ENCODE measurements around the gene UEVLD. TPM values are rescaled to one million over a fixed set of nuclear protein-coding genes. Genes with fewer than 3 reads are reported as not detected.
A peak's percentile ranks its signal among the peaks of the same experiment; 100 is the strongest.

Gene UEVLD
- total and polyA plus RNA-seq, 8 donors = 4.9 to 40.6 (median 14.6) TPM

GRCh38 chr11:18495703-18496102, 92.8 kb downstream of the UEVLD start:
- DNase-seq = no peak
- intact Hi-C loops (cut with DNase I; ENCODE audit: low total_unique reads) = no loop called here
- Histone ChIP-seq H3K4me1 (peaks cover 0 to 27% (median 9%) of the 10 kb centered on the region in 4 donors), H3K36me3 (peaks cover 11 to 82% (median 74%) of the 10 kb centered on the region in 4 donors), H3K27ac (no peak overlapping the region), H3K4me3 (no peak overlapping the region), H3K9me3 (no peaks in the 10 kb centered on the region), H3K27me3 (no peaks in the 10 kb centered on the region)
- WGBS, 5 donors = 85 to 91% (median 87%) methylated on average over 4 of the region's 4 CpGs
- no peak for TF ChIP-seq POLR2A (IDR thresholded peaks at IDR 0.05)
- TF ChIP-seq CTCF (IDR thresholded peaks at IDR 0.05) = no peak
- TF ChIP-seq EP300 (IDR thresholded peaks at IDR 0.05) = no peak
- no peak for TF ChIP-seq POLR2AphosphoS5 (IDR thresholded peaks at IDR 0.05)

GRCh38 chr11:18495271-18495670, 93.3 kb downstream of the UEVLD start:
- Histone ChIP-seq H3K4me1 (peaks cover 0 to 30% (median 9%) of the 10 kb centered on the region in 4 donors), H3K36me3 (peaks cover 8 to 82% (median 74%) of the 10 kb centered on the region in 4 donors), H3K9me3 (no peaks in the 10 kb centered on the region), H3K27ac (no peak overlapping the region), H3K27me3 (no peaks in the 10 kb centered on the region), H3K4me3 (no peak overlapping the region)
- intact Hi-C loops (cut with DNase I; ENCODE audit: low total_unique reads) = no loop called here
- TF ChIP-seq POLR2A (IDR thresholded peaks at IDR 0.05) (no peak), EP300 (IDR thresholded peaks at IDR 0.05) (no peak), POLR2AphosphoS5 (IDR thresholded peaks at IDR 0.05) (no peak), CTCF (IDR thresholded peaks at IDR 0.05) (no peak)
- no peak for DNase-seq

- TF ChIP-seq CTCF (IDR thresholded peaks at IDR 0.05) = no peak
- peak in 1 of 3 donors; percentile 25 for TF ChIP-seq POLR2AphosphoS5 (IDR thresholded peaks at IDR 0.05)
- Histone ChIP-seq H3K4me3 (no peak overlapping the region), H3K27ac (peak overlapping the region in 2 of 5 donors; percentile 0 to 41), H3K9me3 (no peaks in the 10 kb centered on the region), H3K4me1 (peaks cover 0 to 30% (median 9%) of the 10 kb centered on the region in 4 donors), H3K27me3 (no peaks in the 10 kb centered on the region), H3K36me3 (peaks cover 4 to 83% (median 76%) of the 10 kb centered on the region in 4 donors)
- 27 to 52% (median 35%) methylated on average over 4 of the region's 4 CpGs for WGBS, 5 donors
- intact Hi-C loops (cut with DNase I; ENCODE audit: low total_unique reads) = no loop called here
- DNase-seq = peak in 1 of 2 donors; percentile 32
Observed at GRCh38 chr11:18493310-18493709, 95.2 kb downstream of the UEVLD start.

DNA sequence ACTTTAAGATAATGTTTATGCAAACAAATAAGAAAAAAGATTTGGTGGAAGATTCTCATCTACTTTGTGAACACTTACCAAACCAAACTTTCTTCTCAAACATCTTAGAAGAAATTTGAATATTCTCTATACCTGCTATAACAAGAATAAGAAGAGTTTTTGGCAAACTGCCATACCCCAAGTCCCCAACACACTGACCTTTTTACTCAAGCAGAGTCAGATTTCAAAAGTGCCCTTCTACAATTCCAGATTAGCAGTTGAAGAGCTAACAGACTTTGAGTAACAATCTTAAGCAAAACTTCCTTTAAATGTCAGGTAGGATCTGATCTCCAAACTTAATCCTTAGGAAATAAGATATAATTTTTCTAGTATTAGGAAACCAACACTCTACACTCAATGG, 95.6 kb downstream of the UEVLD start:
- peaks cover 0 to 30% (median 9%) of the 10 kb centered on the region in 4 donors for H3K4me1 ChIP-seq
- no peak overlapping the region for H3K4me3 ChIP-seq
- H3K9me3 ChIP-seq = no peaks in the 10 kb centered on the region
- no peaks in the 10 kb centered on the region for H3K27me3 ChIP-seq
- intact Hi-C loops (cut with DNase I; ENCODE audit: low total_unique reads) = no loop called here
- TF ChIP-seq POLR2AphosphoS5 (IDR thresholded peaks at IDR 0.05) = no peak
- no peak for TF ChIP-seq POLR2A (IDR thresholded peaks at IDR 0.05)
- no peak for TF ChIP-seq CTCF (IDR thresholded peaks at IDR 0.05)
- no peak for TF ChIP-seq EP300 (IDR thresholded peaks at IDR 0.05)
- peaks cover 1 to 83% (median 74%) of the 10 kb centered on the region in 4 donors for H3K36me3 ChIP-seq
- peak in 1 of 2 donors; percentile 35 for DNase-seq
- peak overlapping the region in 2 of 5 donors; percentile 0 to 41 for H3K27ac ChIP-seq
